HG02852 (cell line): Measurements from ENCODE around the gene DCAF7.

ENCODE experiments used
- ATAC-seq: cut with Tn5 transposase; IDR thresholded peaks from one replicate; pipeline ENCODE4 v1.9.1; 2021; ENCODE audit warnings: mild to moderate bottlenecking, moderate library complexity; ENCODE audit not compliant: unreplicated experiment

Gene DCAF7

GRCh38 chr17:63624531-63624880, 74.2 kb downstream of the DCAF7 start:
- no peak for ATAC-seq

DNA sequence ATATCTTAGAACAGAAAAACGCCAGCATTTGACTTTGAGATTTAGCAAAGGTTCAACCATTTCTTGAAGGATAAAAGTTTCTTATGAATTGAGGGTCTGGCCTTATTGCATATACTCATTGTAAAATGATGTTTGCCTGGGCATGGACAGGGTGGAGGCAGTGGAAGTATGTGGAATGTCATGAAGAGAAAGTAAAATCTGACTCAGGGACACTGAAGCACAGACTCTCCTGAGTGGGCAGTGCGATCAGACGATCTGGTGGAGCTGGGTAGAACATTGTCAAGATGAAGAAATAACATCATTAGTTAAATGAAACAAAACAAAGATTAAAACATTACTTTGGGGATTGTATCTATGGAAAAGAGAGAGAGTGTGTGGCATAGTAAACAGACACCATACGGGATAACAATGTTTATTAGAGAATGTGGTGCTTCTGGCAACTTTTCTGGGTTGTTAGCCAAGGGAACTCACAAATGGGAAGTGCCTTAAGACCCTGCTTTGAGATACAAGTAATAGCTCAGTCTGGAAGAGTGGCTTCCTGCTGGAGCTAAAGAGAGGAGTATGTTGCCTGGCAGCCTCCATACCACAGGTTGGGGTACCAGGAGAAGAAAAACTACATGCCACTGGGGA, 76.4 kb downstream of the DCAF7 start:
- ATAC-seq, result no peak

DNA sequence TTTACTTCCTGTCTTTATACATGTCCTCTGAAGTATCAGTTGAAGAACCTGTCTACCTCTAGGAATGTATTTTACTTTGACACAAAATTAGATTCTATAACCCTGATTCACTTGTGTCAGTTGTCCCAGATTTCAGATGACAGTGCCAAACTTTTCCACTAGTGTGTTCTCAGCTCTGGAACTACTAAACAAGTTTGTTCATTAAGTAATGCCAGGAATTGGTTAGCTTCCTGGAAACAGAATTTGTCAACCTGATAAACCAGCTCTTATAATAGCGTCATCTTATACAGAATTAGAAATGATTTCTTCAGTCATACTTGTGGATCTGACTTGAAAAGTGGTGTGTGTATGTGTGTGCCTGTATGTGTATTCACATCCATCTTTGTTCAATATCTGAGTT, 79.3 kb downstream of the DCAF7 start:
- no peak for ATAC-seq

DNA sequence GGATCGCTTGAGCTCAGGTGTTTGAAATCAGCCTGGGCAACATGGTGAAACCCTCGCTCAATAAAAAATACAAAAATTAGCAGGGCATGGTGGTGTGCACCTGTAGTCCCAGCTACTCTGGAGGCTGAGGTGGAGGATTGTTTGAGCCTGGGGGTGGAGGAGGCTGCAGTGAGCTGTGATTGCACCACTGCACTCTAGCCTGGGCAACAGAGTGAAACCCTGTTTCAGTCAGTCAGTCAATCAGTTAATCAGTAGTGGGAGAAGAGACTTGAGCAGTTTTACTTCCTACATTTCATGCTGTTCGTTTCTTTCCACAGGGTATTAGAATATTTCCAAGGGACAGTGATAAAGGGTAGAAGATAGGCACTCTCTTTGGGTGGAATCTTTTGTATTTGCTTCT, 80.8 kb downstream of the DCAF7 start:
- ATAC-seq, result no peak

DNA sequence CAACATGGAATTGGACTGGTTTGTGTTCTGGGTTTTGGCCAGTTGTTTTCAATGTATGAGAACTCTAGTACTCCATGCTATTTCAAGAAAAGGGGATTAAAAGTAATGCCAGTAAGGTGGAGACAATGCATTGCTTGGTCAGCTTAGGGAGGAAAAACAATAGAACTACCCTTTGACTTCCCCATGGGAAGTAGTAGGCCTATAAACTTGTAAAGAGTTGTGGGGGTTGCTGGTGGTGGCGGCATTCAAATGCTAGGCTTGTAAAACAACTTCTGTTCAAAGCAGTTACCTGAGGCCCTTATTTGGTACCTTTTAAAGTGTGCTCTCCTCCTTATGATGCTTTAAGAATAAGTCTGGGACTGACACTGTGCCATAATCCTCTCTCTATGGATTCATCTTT, 81.3 kb downstream of the DCAF7 start:
- ATAC-seq, result no peak

DNA sequence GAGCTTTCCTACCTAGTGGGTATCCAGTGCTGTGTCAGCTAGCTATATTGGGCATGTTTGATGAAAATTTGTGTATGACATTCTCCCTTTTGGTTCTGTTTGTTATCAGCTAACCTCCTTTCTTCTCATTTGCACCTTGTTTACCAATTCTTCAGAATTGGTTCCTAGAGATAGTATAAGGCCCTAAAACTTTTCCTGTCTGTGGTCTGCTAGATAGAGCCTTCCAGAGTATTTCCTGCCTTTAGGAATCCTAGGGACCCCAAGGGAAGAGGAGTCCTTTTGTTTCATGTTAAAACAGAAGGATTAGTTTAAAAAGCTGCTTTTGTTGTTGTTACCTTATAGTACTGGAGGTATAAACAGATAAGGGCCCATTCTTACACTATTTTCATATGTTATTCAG, 83.5 kb downstream of the DCAF7 start:
- ATAC-seq, result no peak

GRCh38 chr17:63634163-63634562, 83.9 kb downstream of the DCAF7 start:
- ATAC-seq, result no peak

DNA sequence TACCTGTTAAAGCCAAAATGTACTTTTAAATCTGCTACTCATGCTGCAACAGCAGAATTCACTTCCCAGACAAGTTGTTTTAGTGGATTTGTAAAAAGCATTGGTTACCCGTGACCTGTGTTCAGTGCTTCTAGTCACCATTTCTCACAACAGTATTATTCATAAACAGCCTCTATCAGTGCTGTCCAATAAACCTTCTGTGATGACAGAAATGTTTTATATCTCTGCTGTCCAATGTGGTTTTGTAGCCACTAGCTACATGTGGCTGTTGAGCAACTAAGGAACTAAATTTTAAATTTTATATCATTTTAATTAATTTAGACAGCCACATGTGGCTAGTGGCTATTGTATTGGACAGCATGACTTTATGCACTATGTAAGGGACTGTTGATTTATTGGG, 84.5 kb downstream of the DCAF7 start:
- no peak for ATAC-seq

DNA sequence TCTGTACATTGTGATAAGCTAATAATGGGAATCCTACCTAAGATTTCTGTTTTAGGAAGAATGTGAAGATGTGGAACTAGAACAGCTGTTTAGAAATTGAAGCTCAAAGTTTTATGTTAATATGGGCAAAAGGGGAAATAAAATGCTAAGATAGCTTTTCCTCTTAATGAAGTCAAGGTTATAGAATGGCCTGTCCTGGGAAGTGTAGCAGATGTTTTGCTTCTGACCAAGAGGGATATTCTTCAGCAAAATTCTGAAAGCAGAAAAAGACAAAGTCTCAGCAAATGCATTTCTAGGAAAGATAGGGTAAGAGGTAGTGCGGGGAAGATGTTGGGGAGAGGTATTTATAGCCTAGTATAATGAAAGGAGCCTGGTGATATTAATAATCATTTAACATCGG, 85.0 kb downstream of the DCAF7 start:
- ATAC-seq, result no peak

DNA sequence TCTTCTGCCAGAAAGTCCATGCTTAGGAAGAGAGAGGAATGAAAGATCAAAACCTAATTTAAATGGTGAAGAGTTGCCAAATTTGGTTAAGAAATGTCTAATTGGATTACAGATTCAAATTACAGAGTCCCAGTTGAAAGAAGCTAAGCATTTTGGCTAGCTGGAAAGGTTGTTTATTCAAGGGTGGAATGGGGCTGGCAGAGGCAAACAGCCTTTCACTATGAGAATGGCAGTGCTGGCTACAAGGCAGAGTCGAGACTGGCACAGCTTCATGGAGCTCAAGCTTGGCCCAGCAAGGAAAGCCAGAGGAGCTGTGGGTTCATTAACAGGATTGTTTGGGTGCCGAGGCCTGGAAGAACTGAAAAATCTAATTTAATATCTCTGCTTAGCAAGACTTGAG, 85.5 kb downstream of the DCAF7 start:
- ATAC-seq, result no peak

- ATAC-seq, result no peak
These were observed 88.8 kb downstream of the DCAF7 start for GRCh38 chr17:63639125-63639524.

DNA sequence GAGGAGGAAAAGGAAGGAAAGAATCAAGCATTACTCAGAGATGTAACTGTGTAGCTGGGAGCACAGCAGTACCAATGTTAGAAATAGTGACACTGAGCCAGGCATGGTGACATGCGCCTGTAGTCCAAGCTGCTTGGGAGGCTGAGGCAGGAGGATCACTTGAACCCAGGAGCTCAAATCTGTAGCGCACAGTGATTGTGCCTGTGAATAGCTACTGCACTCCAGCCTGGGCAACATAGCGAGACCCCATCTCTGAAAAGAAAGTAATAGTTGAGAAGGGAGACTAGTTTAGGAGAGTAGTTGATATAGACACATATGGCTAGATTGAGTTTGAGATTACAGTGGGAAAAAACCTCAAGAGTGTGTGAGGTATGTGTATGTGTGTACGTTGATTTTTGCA, 89.8 kb downstream of the DCAF7 start:
- ATAC-seq, result no peak

- no peak for ATAC-seq
These were observed 91.6 kb downstream of the DCAF7 start for GRCh38 chr17:63641692-63642448.
